Measurements from ENCODE around the gene SLC39A10. TPM values are rescaled to one million over a fixed set of nuclear protein-coding genes. Genes with fewer than 3 reads are reported as not detected.

The SLC39A10 gene
- total RNA-seq, 1 donor from 2014 or later: 13.4 TPM

- no peak for FAIRE-seq
- no peaks in the 10 kb centered on the region for H3K36me3 ChIP-seq (ENCODE audit: control insufficient read depth, insufficient read depth, low read length)
Measured at GRCh38 chr2:195671563-195671962, 14.5 kb downstream of the SLC39A10 start.

DNA sequence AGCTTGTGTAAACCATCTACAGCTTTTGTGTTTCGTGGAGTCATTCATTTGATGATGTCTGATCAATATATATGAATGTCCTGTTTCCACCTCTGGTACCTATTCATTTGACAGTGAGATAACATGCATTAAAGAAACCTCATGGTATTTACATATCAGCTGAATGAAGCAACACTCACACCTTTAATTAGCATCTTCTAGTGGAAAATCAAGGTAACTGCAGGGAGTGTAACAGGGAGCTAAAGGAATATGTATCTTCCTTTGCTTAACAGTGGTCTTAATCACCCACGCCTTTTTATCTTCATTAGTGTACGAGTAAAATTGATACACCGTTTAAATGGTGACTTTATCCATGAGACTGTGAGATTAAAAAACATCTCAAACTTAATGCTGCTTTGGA lies 15.6 kb downstream of the SLC39A10 start:
- DNase-seq (ENCODE audit: low read depth): peak; percentile 39
- TF ChIP-seq CTCF (IDR thresholded peaks at IDR 0.05; ENCODE audit: insufficient read depth, low read length, severe bottlenecking): peak; percentile 29
- Histone ChIP-seq H3K27me3 (ENCODE audit: control insufficient read depth, insufficient read depth, low read length) (no peaks in the 10 kb centered on the region), H3K4me3 (ENCODE audit: low read depth, low read length) (no peak overlapping the region), H3K36me3 (ENCODE audit: control insufficient read depth, insufficient read depth, low read length) (no peaks in the 10 kb centered on the region)
- no peak for FAIRE-seq

More at GRCh38 chr2:195671563-195671962, 14.5 kb downstream of the SLC39A10 start:
- TF ChIP-seq CTCF (IDR thresholded peaks at IDR 0.05; ENCODE audit: insufficient read depth, low read length, severe bottlenecking): no peak
- Histone ChIP-seq H3K4me3 (ENCODE audit: low read depth, low read length) (no peak overlapping the region), H3K27me3 (ENCODE audit: control insufficient read depth, insufficient read depth, low read length) (no peaks in the 10 kb centered on the region)
- no peak for DNase-seq (ENCODE audit: low read depth)

DNA sequence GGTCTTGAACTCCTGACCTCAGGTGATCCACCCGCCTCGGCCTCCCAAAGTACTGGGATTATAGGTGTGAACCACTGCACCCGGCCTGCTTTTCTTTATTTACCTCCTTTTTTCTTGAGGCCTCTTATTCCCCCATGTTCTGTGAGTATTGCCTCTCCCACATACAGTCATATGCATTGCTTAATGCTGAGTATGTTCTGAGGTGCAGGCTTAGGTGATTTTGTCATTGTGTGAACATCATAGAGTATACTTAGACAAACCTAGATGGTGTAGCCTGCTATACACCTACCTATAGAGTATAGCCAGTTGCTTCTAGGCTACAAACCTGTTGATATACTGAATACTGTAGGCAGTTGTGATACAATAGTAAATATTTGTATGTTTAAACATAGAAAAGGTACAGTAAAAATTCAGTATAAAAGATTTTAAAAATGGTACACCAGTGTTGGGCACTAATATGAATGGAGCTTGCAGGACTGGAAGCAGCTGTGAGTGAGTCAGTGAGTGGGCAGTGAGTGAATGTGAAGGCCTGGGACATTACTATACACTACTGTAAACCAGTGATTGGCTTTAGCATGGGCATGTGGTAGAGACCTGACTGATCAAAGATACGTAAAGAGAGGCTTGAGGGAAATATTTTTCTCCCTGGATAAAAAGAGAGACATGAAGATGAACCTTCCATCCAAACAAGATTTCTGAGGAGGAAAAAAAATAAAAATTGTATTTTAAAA lies 17.6 kb downstream of the SLC39A10 start:
- no peak for TF ChIP-seq CTCF (IDR thresholded peaks at IDR 0.05; ENCODE audit: insufficient read depth, low read length, severe bottlenecking)
- no peak for FAIRE-seq

DNA sequence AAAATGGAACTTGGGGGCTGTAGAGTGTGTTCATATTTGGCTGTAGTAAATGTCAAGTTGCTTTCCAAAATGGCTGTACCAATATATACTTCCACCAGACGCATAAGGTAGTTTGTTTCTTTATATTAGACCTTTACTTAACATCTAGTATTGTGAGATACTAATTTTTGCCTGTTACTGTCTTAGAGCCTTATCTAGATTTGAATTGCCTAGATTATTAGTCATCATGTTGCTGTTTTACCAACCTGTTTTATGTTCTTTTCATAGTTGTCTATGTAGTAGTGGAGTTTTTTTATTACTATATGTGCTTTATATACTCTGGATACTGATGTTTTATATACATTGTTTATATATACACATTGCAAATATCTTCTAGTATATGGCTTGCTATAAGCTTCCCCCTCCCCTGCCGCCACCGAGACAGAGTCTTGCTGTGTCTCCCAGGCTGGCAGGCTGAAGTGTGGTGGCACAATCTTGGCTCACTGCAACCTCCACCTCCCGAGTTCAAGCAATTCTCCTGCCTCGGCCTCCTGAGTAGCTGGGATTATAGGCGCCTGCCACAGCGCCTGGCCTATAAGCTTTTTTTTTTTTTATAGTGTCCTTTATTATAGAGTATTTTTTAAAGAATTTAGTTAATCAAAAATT lies 18.9 kb downstream of the SLC39A10 start:
- FAIRE-seq: no peak
- H3K36me3 ChIP-seq (ENCODE audit: control insufficient read depth, insufficient read depth, low read length): no peaks in the 10 kb centered on the region
- no peaks in the 10 kb centered on the region for H3K27me3 ChIP-seq (ENCODE audit: control insufficient read depth, insufficient read depth, low read length)
- TF ChIP-seq CTCF (IDR thresholded peaks at IDR 0.05; ENCODE audit: insufficient read depth, low read length, severe bottlenecking): no peak
- no peak for DNase-seq (ENCODE audit: low read depth)
- no peak overlapping the region for H3K4me3 ChIP-seq (ENCODE audit: low read depth, low read length)

More for the DNA sequence above, 17.6 kb downstream of the SLC39A10 start:
- no peaks in the 10 kb centered on the region for H3K27me3 ChIP-seq (ENCODE audit: control insufficient read depth, insufficient read depth, low read length)
- DNase-seq (ENCODE audit: low read depth): peak; percentile 53
- no peak overlapping the region for H3K4me3 ChIP-seq (ENCODE audit: low read depth, low read length)
- no peaks in the 10 kb centered on the region for H3K36me3 ChIP-seq (ENCODE audit: control insufficient read depth, insufficient read depth, low read length)

- Histone ChIP-seq H3K4me3 (ENCODE audit: low read depth, low read length) (no peak overlapping the region), H3K27me3 (ENCODE audit: control insufficient read depth, insufficient read depth, low read length) (no peaks in the 10 kb centered on the region), H3K36me3 (ENCODE audit: control insufficient read depth, insufficient read depth, low read length) (no peaks in the 10 kb centered on the region)
- no peak for DNase-seq (ENCODE audit: low read depth)
- no peak for TF ChIP-seq CTCF (IDR thresholded peaks at IDR 0.05; ENCODE audit: insufficient read depth, low read length, severe bottlenecking)
- FAIRE-seq: no peak
Measured at GRCh38 chr2:195677290-195677689, 20.3 kb downstream of the SLC39A10 start.
